H9 (cell line): ENCODE measurements around the gene ETFB. TPM values are rescaled to one million over a fixed set of nuclear protein-coding genes. Genes with fewer than 3 reads are reported as not detected.

Experiments
- DNase-seq: peaks from one replicate; pipeline ENCODE4 v3.0.0-alpha.2; 2017
- H2AFZ ChIP-seq: one replicate; pipeline ENCODE4 v1.6.1; 2013; ENCODE audit warnings: mild to moderate bottlenecking, low read length, control low read depth, moderate library complexity
- H2AK5ac ChIP-seq: 2 replicates; pipeline ENCODE4 v1.6.1; 2013; ENCODE audit warnings: low read length, control low read depth, mixed read lengths; ENCODE audit not compliant: insufficient read length
- H2BK120ac ChIP-seq: one replicate; pipeline ENCODE4 v1.6.1; 2013; ENCODE audit warnings: low read depth, mild to moderate bottlenecking, low read length, control low read depth, inconsistent platforms; ENCODE audit not compliant: poor library complexity, severe bottlenecking
- H2BK12ac ChIP-seq: 2 replicates; pipeline ENCODE4 v1.6.1; 2013; ENCODE audit warnings: low read length, control low read depth, mixed read lengths, low read depth; ENCODE audit not compliant: insufficient read length
- H2BK15ac ChIP-seq: 2 replicates; pipeline ENCODE4 v1.6.1; 2013; ENCODE audit warnings: low read depth, low read length, control low read depth
- H2BK20ac ChIP-seq: one replicate; pipeline ENCODE4 v1.6.1; 2013; ENCODE audit warnings: low read depth, mild to moderate bottlenecking, low read length, control low read depth, inconsistent platforms; ENCODE audit not compliant: poor library complexity, severe bottlenecking
- H2BK5ac ChIP-seq: 2 replicates; pipeline ENCODE4 v1.6.1; 2013; ENCODE audit warnings: low read length, control low read depth, mixed read lengths; ENCODE audit not compliant: insufficient read length
- H3K14ac ChIP-seq: 2 replicates; pipeline ENCODE4 v1.6.1; 2013; ENCODE audit warnings: low read length, control low read depth; ENCODE audit not compliant: insufficient read depth
- H3K18ac ChIP-seq: 2 replicates; pipeline ENCODE4 v1.6.1; 2013; ENCODE audit warnings: low read depth, mild to moderate bottlenecking, mixed read lengths, low read length, control low read depth; ENCODE audit not compliant: insufficient read length
- H3K23ac ChIP-seq: 2 replicates; pipeline ENCODE4 v1.6.1; 2013; ENCODE audit warnings: low read length, control low read depth, mixed read lengths, low read depth; ENCODE audit not compliant: insufficient read length
- H3K23me2 ChIP-seq: 2 replicates; pipeline ENCODE4 v1.6.1; 2013; ENCODE audit warnings: low read depth, mild to moderate bottlenecking, mixed read lengths, low read length, control low read depth; ENCODE audit not compliant: insufficient read length, poor library complexity, severe bottlenecking
- H3K27ac ChIP-seq: 2 replicates; pipeline ENCODE4 v1.5.1; 2013; ENCODE audit warnings: low read length, control low read depth, mixed read lengths, low read depth; ENCODE audit not compliant: insufficient read length
- H3K27me3 ChIP-seq: 2 replicates; pipeline ENCODE4 v1.6.1; 2013; ENCODE audit warnings: low read length, control low read depth, inconsistent platforms; ENCODE audit not compliant: insufficient read depth
- H3K4ac ChIP-seq: 2 replicates; pipeline ENCODE4 v1.6.1; 2013; ENCODE audit warnings: low read depth, mild to moderate bottlenecking, control low read depth, inconsistent platforms, low read length, moderate library complexity
- H3K4me1 ChIP-seq: 2 replicates; pipeline ENCODE4 v1.6.1; 2013; ENCODE audit warnings: low read length, control low read depth, inconsistent platforms; ENCODE audit not compliant: insufficient read depth
- H3K4me2 ChIP-seq: 2 replicates; pipeline ENCODE4 v1.6.1; 2013; ENCODE audit warnings: low read length, control low read depth, mixed read lengths; ENCODE audit not compliant: insufficient read length, insufficient read depth
- H3K56ac ChIP-seq: 2 replicates; pipeline ENCODE4 v1.6.1; 2013; ENCODE audit warnings: low read depth, mild to moderate bottlenecking, mixed read lengths, low read length, control low read depth; ENCODE audit not compliant: insufficient read length
- H3K79me1 ChIP-seq: 2 replicates; pipeline ENCODE4 v1.6.1; 2013; ENCODE audit warnings: low read depth, mild to moderate bottlenecking, moderate library complexity, low read length, control low read depth, inconsistent platforms; ENCODE audit not compliant: insufficient read depth, poor library complexity, severe bottlenecking
- H3K79me2 ChIP-seq: 2 replicates; pipeline ENCODE4 v1.6.1; 2013; ENCODE audit warnings: low read length, control low read depth, inconsistent platforms; ENCODE audit not compliant: insufficient read depth
- H3K9ac ChIP-seq: 2 replicates; pipeline ENCODE4 v1.6.1; 2013; ENCODE audit warnings: low read length, control low read depth, mixed read lengths; ENCODE audit not compliant: insufficient read length; ENCODE audit errors: extremely low read depth
- H3K9me3 ChIP-seq: one replicate; pipeline ENCODE4 v1.6.1; 2013; ENCODE audit warnings: low read depth, low read length, inconsistent platforms; ENCODE audit not compliant: control insufficient read depth
- H3T11ph ChIP-seq: one replicate; pipeline ENCODE4 v1.6.1; 2013; ENCODE audit warnings: mild to moderate bottlenecking, low read length, control low read depth, inconsistent platforms
- H4K20me1 ChIP-seq: one replicate; pipeline ENCODE4 v1.6.1; 2013; ENCODE audit not compliant: control insufficient read depth, insufficient read length, insufficient read depth
- H4K5ac ChIP-seq: 2 replicates; pipeline ENCODE4 v1.6.1; 2013; ENCODE audit warnings: low read depth, mild to moderate bottlenecking, mixed read lengths, low read length, control low read depth; ENCODE audit not compliant: insufficient read length
- H4K8ac ChIP-seq: replicated peaks from 2 replicates; pipeline ENCODE4 v1.6.1; 2013; ENCODE audit warnings: low read length, control low read depth, mixed read lengths, low read depth; ENCODE audit not compliant: insufficient read length
- H4K91ac ChIP-seq: 2 replicates; pipeline ENCODE4 v1.6.1; 2013; ENCODE audit warnings: low read depth, mild to moderate bottlenecking, moderate library complexity, mixed read lengths, low read length, control low read depth; ENCODE audit not compliant: insufficient read length
- H3K27ac Mint-ChIP-seq, 3 experiments: 2 replicates in 2 of 3; 3 replicates in 1 of 3; pipeline ENCODE4 v1.8.0; 2020 to 2021; ENCODE audit warnings: mixed read lengths in 3 of 3, mild to moderate bottlenecking in 1 of 3, moderate library complexity in 1 of 3
- H3K27me3 Mint-ChIP-seq: 2 replicates; pipeline ENCODE4 v1.8.0; 2021; ENCODE audit warnings: low read depth, mild to moderate bottlenecking, moderate library complexity, mixed read lengths
- H3K36me3 Mint-ChIP-seq, 3 experiments: 2 replicates in 2 of 3; 3 replicates in 1 of 3; pipeline ENCODE4 v1.8.0; 2020 to 2021; ENCODE audit warnings: low read depth in 3 of 3, mixed read lengths in 3 of 3; ENCODE audit not compliant: insufficient read depth in 1 of 3
- H3K4me1 Mint-ChIP-seq, 2 experiments: 2 replicates each; pipeline ENCODE4 v1.8.0; 2020; ENCODE audit warnings: mixed read lengths in 2 of 2
- H3K4me3 Mint-ChIP-seq, 2 experiments: 2 replicates in 1 of 2; 3 replicates in 1 of 2; pipeline ENCODE4 v1.8.0; 2020 to 2021; ENCODE audit warnings: mild to moderate bottlenecking in 2 of 2, mixed read lengths in 2 of 2, moderate library complexity in 1 of 2
- H3K9me3 Mint-ChIP-seq, 2 experiments: 2 replicates in 1 of 2; 3 replicates in 1 of 2; pipeline ENCODE4 v1.8.0; 2020; ENCODE audit warnings: mild to moderate bottlenecking in 2 of 2, mixed read lengths in 2 of 2, moderate library complexity in 1 of 2
- CTCF ChIP-seq: fragments of 200-600 bp; sonication (generic); conservative IDR thresholded peaks from 3 replicates; pipeline ENCODE4 v1.8.0; 2021; ENCODE audit warnings: antibody characterized with exemption, mild to moderate bottlenecking
- WGBS: extraction: QIAGEN DNeasy Blood & Tissue Kit; methylation state at CpG from one replicate; pipeline ENCODE4 v1.1.7; 2013; ENCODE audit warnings: missing lambda C conversion rate, low lambda C conversion rate, mixed read lengths; ENCODE audit not compliant: insufficient read length; ENCODE audit errors: extremely low coverage; 5-methylcytosine and 5-hydroxymethylcytosine counted together
- total RNA-seq: library from RNA; stranded (reverse); gene quantifications from 2 replicates; pipeline ENCODE4 v1.2.1, GENCODE V29; 2021

ETFB gene
- total RNA-seq, 1 experiment from 2014 or later, result 49.4 TPM

- Histone ChIP-seq H2BK20ac (no peak overlapping the region), H3K18ac (no peak overlapping the region), H2AFZ (no peak overlapping the region), H3K79me1 (no peaks in the 10 kb centered on the region), H3K9ac (no peak overlapping the region), H4K5ac (no peak overlapping the region), H3T11ph (no peak overlapping the region), H3K23me2 (no peaks in the 10 kb centered on the region), H3K27ac (no peak overlapping the region), H3K4ac (no peak overlapping the region), H3K14ac (no peak overlapping the region), H3K9me3 (no peaks in the 10 kb centered on the region), H3K23ac (no peak overlapping the region), H2BK15ac (no peak overlapping the region), H2BK5ac (no peak overlapping the region), H3K79me2 (no peaks in the 10 kb centered on the region), H3K4me1 (no peaks in the 10 kb centered on the region), H4K20me1 (no peaks in the 10 kb centered on the region), H4K8ac (no peak overlapping the region), H2BK12ac (no peak overlapping the region), H3K27me3 (no peaks in the 10 kb centered on the region), H3K56ac (no peak overlapping the region), H2BK120ac (no peak overlapping the region), H3K4me2 (no peak overlapping the region), H4K91ac (no peak overlapping the region), H2AK5ac (no peak overlapping the region)
- Mint-ChIP-seq H3K36me3 (peaks cover 4 to 22% (median 7%) of the 10 kb centered on the region in 3 experiments; a peak in 6 of 7 replicates), H3K27me3 (no peaks in the 10 kb centered on the region), H3K4me1 (peaks cover 13 to 18% of the 10 kb centered on the region in 2 experiments), H3K4me3 (no peak overlapping the region), H3K27ac (no peak overlapping the region), H3K9me3 (no peaks in the 10 kb centered on the region)
- no peak for DNase-seq
- TF ChIP-seq CTCF, result no peak
- no CpG with 5 or more reads among the region's 16 CpGs for WGBS
Measured at GRCh38 chr19:51352783-51353360, 13.3 kb downstream of the ETFB start.
